Stimulated activated CD8-positive, alpha-beta memory T cell treated with anti-CD3 and anti-CD28 coated beads, Interleukin-12 subunit alpha, Interleukin-12 subunit beta, amount 100 ng/mL, for 24 hours (primary cell): Measurements from ENCODE around the gene NTM.
"Not testable (repeated sequence)": the region's sequence is repeated elsewhere in the genome, so short reads cannot be mapped to it uniquely, and the experiment has no call there.

Experiments used
- DNase-seq: peaks from one replicate; pipeline ENCODE4 v3.0.0-alpha.2; 2020; ENCODE audit errors: extremely low read depth

NTM gene

GRCh38 chr11:131463649-131464425 is 93.4 kb downstream of the NTM start:
- DNase-seq, result no peak

GRCh38 chr11:131464461-131464860 is 94.0 kb downstream of the NTM start:
- no peak for DNase-seq

DNA sequence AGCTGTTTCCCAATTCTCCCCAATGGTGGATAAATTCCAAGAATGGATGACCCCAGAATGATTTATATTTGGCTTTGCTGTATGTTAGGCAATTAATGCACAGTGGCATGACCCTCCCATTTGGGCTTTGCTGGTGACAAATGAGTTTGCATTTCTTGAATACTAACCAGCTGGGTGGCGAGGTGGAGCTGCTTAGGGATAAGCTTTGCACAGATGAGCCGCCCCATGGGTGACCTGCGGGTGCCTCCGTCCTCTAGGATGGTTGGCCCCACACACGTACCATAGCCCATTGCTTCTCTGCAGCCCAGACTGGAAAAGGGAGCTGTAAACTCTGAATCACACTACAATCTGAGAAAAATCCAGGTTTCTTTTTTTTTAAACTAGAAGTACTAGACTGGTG is 94.6 kb downstream of the NTM start:
- no peak for DNase-seq

- no peak for DNase-seq
These were observed 95.3 kb downstream of the NTM start for GRCh38 chr11:131465746-131466145.

DNA sequence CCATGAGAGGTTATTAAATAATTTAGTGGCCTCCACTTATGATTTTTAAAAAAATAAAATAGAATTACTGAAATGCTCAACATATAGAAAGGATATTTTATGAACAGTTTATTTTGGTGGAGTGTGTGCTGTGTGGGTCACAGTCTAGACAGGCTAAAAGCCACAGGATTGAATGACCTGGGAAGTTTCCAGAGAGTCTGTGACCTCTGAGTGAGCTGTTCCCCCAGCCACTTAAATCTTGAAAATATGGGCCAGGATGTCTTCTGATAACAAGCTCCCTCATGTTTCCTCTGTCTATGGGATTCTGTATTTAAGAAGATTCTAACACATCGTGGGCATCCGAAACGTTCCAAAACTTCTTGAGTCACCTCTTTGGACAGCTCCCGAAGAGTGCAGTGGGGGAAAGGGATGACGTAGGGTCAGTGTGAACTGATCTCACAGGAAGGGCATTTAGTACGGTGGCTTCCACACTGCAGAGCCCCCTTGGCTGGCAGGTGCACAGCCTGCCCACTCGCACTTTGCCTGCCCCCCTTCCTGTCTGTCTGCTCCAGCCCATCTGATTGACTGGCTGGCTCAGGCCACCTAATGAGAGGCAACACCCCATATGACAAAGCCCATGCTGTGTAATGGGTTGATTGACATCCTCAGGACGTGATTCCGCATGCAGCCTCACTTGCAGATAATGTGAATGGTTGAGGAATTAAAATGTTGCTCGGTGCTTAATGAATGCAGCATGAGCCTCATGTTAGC is 97.4 kb downstream of the NTM start:
- DNase-seq, result no peak

DNA sequence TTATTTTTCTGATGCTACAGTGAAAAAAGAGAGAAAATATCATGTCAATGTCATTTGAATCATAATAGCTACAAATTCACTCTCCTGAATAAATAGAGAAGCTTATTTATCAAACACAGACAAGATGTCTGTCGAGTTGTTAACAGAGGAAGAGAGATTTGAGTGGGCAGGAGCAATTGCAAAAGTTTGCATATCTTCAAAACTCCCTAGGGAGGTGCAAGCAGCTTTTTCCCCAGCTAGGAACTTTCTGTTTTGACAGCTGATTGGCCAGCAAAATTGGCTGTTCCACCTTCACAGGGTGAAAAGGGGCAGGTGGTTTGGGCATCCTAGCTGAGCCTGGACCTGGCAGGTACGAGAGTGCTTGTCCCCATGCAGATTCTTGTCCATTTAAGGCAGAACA is 98.2 kb downstream of the NTM start:
- DNase-seq, result no peak

GRCh38 chr11:131470216-131470925 is 100.0 kb downstream of the NTM start:
- no peak for DNase-seq

DNA sequence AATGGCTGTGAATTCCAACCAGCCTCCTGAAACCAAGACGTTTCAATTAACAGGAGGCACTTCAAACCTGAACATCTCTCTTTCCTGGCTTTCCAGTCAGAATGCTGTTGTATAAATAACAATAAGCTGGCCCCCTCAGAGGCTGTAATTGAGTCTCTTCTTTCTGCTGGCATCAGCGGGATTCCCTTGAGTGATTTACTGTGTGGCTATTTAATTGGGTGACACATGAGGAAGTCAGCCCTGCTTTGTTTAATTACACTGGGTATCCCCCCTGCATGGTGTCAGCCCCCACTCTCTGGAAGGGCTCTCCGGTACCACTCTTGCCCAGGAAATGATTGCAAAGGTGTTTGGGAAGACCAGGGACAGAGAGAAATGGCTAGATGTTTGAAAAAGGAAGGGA is 101.6 kb downstream of the NTM start:
- DNase-seq, result no peak

GRCh38 chr11:131474947-131475346 is 104.5 kb downstream of the NTM start:
- no peak for DNase-seq

GRCh38 chr11:131476266-131476665 is 105.9 kb downstream of the NTM start:
- DNase-seq, result no peak

DNA sequence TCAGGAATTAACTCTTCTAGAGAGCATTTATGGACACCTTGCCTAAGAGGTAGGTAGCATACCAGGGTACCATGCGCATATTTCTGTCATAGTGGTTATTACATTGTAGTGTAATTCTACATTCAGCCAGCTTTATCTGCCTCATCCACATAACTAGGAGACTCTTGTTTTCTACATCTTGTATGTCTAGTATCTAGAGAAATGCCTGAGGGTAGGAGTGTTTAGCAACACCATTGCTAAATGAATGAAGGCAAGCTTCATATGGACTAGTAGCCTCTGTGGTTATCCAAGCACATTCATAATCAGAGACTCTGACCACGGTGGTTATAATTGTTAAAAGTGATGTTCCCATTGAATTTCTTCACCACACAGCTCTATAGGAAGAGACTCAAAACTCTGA is 107.9 kb downstream of the NTM start:
- no peak for DNase-seq

- DNase-seq, result no peak
These were observed 110.9 kb downstream of the NTM start for GRCh38 chr11:131481303-131481702.

DNA sequence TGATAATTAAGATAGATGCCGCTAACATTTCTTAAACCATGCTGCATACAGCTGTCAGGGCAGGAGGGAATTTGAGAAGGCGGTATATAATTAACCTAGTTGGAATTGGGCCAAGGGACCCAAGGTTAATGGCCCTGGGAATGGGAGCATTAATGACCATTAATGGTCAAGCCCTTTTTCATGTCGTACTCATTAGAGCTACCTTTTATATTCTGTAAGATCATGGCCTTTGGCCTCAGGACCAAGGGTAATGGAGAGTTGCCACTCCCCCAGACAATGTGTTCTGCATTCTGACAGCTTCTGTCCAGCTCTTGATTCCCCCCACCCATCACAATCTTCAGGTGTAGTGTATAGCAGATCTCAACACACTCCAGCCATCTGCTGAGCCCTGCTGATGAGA is 111.6 kb downstream of the NTM start:
- DNase-seq, result no peak

DNA sequence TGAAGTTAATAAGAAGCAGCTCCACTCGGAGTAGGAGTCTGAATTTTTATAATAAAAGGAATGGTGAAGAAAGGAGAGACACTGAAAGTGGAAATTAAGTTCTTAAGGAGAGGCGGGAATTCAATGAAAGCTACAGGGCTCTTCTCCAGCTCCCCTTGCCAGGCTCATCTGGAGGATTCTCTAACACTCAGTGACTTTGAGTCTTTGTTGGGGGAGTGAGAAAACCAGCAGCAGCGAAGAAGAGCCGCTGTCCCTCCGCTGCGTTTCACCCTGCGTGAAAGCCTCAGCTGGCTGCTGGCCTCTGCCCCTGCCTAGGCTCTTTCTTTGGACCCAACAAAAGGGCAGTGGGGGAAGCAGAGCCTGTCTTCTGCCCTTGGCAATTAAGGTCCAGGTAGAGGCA is 113.0 kb downstream of the NTM start:
- DNase-seq, result no peak

- no peak for DNase-seq
These were observed 113.5 kb downstream of the NTM start for GRCh38 chr11:131483877-131484276.

- DNase-seq, result no peak
These were observed 115.7 kb downstream of the NTM start for GRCh38 chr11:131486100-131486499.

- no peak for DNase-seq
These were observed 116.7 kb downstream of the NTM start for GRCh38 chr11:131486937-131487635.

GRCh38 chr11:131488238-131488637 is 117.8 kb downstream of the NTM start:
- no peak for DNase-seq

GRCh38 chr11:131491503-131491902 is 121.1 kb downstream of the NTM start:
- DNase-seq, result no peak

DNA sequence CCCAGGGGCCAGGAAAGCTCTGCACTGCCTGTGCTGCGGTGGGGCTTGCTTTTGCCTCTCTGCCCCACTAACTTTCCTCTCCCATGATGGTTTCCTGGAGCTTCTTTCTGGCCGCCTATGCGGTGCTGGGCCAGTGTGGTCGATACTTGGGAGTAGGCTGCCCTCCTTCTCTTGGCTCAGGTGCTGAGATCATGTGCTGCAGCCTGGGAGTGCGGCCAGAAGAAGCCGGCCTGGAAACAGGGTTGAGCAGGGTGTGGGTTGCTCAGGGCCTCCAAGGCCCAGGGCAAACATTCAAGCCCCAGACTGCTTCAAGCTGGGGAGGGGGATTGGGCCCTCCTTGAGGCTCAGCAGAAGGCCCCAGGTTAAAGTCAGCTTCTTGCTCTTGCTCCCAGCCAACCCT is 125.0 kb downstream of the NTM start:
- DNase-seq, result no peak

GRCh38 chr11:131497686-131498085 is 127.3 kb downstream of the NTM start:
- DNase-seq, result not testable (repeated sequence)

- no peak for DNase-seq
These were observed 128.3 kb downstream of the NTM start for GRCh38 chr11:131498631-131499160.
